GM21367 (cell line): ENCODE data around the gene CHCHD5.

Source experiments
- ATAC-seq: cut with Tn5 transposase; IDR thresholded peaks from one replicate; pipeline ENCODE4 v1.9.1; 2021; ENCODE audit not compliant: unreplicated experiment

CHCHD5 gene

DNA sequence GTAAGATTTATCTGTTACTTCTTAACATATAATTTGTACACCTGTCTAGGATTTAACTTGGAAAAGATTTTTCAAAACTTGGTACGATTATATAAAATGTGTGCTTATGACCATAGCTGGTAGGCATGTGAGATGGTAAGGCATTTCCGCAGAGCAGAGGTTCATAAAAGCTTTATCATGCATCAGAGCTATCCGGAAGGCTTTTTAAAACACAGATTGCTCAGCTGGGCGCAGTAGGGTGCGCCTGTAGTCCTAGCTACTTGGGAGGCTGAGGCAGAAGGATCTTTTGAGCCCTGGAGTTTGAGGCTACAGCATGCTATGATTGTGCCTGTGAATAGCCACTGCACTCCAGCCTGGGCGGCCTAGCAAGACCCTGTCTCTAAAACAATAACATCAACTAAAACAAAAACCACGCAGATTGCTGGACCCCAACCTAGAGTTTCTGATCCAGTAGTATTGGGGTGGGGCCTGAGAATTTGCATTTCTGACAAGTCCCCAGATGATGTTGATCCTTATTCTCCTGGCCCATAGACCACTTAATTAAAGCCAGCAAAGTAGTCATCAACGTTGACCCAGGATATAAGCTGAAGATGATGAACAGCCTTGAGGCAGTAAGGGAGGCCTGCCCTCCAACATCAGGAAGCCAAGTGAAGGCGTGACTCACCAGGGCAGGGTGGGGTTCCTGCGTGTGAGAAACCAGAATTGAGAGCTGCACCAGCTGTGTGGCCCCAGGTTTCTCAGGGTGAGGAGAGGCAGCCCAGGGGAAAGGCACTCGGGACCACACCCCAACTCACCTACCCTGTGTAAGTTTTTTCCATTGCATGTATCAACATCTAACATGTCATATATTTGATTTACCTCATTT is 39.7 kb downstream of the CHCHD5 start:
- peak; percentile 65 for ATAC-seq

DNA sequence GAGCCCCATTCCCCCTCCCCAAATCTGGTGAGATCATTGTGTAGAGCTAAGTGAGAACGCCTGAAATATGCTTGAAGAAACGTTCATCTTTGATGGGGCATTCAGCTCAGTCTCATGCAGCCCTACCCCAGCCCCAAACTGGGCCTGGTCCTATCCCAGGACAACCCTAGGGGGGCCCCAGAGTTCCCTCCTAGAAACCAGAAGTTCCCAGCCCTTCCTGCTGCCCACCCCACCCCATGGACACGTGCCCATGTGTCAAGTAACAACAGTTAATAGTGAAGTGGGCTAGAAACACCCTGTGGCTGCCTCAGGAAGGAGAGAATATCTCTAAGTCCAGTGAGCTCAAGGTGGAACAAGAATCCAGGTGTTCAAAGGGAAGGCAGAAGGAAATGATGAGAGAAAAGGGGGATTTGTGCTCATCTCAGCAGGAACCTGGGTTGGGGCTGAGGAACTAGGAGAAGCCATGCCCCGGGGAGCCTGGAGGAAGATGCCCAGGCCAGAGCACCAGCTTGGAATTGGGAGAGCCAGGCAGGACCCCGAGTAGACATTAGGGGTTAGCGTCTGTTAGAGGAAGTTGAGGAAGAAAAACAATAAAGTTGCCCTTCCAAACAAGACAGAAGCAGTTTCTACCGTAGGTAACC is 41.2 kb downstream of the CHCHD5 start:
- ATAC-seq = no peak

DNA sequence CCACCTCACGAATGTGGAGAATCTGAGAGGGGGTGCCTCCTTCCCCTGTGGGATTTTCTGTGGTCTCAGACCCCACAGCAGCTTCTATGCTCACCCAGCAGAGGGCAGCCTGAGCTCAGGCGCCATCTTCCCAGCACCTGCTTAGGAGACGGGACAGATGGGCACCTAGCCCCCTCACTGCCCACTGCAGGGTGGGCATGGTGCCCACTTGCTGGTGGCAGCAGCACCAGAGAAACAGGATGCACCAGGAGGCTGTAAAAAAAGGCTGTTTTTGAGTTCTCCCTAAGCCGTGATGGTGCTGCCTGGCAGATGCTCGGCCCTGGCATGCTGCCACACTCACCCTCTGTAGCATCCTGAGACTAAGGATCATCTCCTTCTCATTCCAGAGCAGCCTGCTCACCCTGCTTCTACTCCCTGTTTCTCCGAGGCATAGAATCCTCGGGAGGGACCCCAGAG is 42.2 kb downstream of the CHCHD5 start:
- ATAC-seq = no peak

DNA sequence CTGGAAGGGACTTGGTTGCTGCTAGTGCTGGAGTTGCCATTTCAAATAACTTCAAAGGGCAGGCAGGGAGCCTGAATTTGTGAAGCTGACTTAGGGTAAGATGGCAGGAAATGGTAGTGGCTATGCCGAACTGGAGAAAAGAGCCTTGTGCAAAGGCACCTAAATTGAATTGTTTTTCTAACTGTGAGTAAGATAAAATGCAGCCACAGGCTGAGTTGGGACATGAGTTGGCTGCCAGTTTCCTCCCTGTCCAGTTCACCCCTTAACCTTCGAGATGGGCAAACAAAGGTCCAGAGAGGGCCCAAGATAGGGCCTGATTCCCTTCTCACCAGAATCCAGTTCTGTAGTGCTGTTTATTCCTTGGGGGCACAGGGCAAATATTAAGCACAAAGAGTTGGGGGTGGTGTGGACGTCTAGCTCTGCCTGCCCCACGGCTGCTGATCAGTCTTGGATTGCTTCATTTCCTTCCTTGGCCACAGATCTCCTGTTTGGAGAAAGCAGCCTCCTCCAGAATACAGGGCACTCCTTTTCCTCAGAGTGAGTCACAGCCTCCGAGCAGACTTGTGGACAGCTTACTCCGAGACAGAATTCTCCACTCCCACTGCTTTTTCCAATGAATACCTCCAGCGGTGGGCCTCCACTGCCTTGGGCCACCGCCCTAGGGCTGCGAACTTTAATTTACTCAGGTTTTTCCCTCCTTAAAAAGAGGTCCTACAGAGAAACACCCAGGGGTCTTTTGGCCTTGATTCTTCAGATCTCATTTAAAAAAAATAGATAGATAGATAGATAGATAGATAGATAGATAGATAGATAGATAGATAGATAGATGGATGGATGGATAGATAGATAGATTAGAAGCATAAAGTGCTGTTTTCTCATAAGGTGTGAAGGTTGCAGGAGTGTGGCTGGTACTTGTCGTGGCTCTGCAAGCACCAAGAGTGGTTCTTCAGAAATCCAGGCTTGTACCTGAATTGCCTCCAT is 42.9 kb downstream of the CHCHD5 start:
- ATAC-seq = no peak

DNA sequence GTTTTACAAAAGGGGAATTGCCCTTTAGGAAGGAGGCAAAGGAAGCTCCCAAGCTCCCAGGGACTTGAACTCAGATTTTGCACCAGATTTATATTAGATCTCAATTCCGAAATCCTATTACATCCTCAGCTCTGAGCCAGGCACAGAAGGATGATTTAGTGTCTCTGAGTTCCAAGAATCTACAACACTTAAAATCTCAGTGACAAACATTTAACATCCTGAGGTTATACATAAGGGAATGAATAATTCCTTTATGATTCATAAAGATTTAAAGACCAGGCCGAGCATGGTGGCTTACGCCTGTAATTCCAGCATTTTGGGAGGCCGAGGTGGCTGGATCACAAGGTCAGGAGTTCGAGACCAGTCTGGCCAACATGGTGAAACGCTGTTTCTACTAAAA is 44.8 kb downstream of the CHCHD5 start:
- no peak for ATAC-seq

DNA sequence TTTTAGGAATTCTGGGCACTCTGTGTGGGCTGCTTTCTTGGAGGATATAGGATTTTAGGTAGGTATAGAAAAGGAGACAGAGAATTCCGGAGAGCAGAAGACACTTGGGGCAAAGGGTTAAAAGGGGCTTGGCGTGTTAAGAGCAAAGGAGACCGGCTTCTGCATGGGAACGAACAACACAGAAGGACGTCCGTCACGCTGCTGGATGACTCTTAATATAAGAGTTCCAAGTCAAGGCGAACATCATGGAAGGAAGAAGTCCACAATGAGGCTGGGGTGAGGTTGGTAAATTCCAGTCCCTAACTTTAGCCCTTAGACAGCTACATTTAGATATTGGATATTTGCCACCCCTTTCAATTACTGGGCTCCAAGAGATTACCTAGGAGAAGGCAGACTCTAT is 45.4 kb downstream of the CHCHD5 start:
- ATAC-seq = no peak

DNA sequence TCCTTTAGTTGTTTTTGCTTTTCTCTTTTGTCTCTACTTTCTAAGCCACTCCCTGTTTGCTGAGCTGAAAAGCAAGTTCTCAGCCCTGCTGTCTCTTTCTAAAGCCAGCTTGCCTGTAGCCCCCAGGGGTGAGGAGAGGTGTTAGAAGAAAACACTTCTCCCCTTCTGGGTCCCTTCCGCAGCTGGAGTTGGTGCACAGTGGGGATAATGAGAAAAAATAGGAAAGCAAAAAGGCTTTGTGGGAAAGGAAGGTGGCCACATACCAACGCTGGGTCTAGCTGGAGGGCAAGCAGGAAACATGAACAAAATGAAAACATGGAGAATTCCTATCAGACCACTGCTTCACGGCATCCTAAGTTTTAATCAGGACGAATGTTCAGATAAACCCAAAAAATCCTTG is 45.9 kb downstream of the CHCHD5 start:
- no peak for ATAC-seq

DNA sequence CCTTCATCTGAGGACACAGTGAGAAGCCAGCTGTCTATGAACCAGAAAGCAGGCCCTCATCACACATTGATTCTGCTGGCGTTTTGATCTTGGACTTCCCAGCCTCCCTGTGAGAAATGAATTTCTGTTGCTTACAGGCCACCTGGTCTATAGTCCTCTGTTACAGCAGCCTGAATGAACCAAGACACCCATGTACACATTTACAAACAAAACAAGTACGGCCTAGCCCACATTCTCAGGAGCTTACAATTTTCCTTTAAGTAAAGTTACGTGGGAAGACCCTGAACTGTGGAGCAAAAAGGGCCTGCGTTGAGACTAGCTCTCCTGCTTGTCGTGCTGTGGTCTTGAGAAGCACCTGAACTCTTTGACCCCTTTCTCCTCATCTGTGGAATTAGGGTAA is 49.3 kb downstream of the CHCHD5 start:
- no peak for ATAC-seq

DNA sequence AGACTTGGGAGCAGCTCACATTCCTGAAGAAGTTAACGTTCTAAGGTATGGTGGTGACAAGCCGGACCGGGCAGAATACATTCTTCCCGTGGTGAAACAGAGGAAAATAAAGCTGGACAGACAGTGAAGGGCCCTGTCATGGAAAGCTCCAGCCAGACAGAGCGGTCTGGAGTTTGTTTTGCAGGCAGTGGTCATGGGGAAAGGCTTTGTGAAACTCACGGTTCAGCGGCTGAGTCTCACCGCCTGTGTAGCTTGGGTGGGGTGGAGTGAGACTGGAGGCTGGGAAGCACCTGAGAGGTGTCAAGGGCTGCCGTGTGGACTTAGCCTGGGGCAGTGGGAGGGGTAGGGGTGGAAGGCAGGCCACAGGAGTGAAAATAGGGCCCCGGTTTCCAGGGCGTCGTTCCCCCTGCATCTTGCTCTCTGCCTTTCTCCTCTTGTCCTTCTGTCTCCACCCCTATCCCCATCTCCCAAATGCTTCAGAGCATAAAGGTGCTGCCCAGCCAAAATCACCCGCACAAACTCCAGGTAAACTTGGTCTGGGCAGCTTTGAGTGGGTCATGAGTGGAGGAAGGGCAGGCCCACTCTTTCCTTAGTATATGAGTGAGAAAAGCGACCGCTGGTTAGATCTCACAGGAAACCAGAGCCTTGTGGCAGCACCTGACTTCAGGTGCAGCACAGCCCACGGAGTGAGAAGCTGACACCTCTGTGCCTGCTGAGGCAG is 49.9 kb downstream of the CHCHD5 start:
- ATAC-seq = no peak

DNA sequence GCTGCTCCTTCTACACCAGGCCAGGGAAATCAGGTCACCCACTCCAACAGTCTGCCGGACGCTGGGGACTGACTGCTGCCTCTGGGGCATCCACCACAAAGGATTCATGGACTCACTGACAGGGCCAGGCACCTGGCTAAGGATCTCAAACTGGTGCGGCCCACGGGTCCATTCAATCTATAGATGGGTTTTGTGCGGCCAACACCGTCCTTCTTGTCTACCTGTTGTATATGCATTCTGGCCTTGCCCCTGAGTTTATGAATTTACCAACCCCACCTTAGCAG is 50.4 kb downstream of the CHCHD5 start:
- no peak for ATAC-seq

DNA sequence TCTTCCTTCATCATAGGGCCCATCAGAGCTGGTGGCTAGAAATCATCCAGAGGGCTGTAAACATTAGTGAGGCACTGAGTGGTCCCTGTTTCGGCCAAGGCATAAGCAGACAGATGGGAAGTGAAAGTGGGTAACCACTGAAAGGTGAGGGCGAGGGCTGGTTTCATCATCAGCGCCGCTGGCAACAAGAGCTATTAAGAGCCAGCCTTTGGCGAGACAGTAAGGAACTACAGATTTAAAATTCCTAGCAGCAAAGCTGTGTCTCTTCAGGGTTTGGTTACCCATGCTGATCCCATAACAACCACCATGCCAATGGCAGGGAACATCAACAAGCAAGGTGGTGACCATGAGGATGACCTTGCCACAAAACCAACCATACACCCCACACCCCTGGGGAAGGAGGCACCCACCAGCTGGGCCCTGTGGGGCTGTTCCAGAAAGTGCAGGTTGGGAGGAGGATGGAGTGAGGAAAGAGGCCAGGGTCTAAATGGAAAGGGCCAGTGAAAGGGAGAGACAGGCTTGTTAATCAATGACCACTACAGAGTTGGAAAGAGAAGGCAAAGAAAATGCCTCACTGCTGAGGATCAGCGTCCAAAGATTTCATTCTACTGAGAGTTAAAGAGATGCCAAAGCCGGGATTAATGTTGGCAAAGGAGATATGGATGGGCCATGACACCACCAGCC is 52.3 kb downstream of the CHCHD5 start:
- no peak for ATAC-seq

DNA sequence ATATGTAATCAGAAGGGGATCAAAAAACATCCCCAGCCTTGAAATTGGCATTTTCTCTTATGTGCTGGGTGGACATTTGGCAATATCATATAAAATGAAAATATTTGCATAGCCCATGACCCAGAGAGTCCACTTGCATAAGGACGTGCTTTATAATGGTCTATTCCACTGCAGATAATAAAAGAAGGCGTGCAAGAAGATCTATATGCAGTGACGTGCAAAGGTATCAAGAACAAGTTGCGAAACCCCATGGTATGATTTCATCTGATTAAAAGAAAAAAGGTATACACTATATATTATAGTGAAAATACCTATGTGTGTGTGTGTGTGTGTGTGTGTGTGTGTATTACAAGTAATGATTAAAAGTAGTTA is 52.9 kb downstream of the CHCHD5 start:
- ATAC-seq = no peak
